GM18868 (cell line): Measurements from ENCODE around the gene MAP3K4.

Source experiments
- ATAC-seq: cut with Tn5 transposase; IDR thresholded peaks from one replicate; pipeline ENCODE4 v1.9.1; 2021; ENCODE audit warnings: mild to moderate bottlenecking, moderate library complexity; ENCODE audit not compliant: unreplicated experiment

The MAP3K4 gene

GRCh38 chr6:160998766-160999165 is 7.2 kb downstream of the MAP3K4 start:
- ATAC-seq, result no peak

- no peak for ATAC-seq
These were observed 7.9 kb downstream of the MAP3K4 start for GRCh38 chr6:160999516-160999915.

- ATAC-seq, result no peak
These were observed 9.1 kb downstream of the MAP3K4 start for GRCh38 chr6:161000632-161001031.

GRCh38 chr6:161001421-161001820 is 9.9 kb downstream of the MAP3K4 start:
- ATAC-seq, result no peak

GRCh38 chr6:161003336-161003735 is 11.8 kb downstream of the MAP3K4 start:
- ATAC-seq, result no peak

- ATAC-seq, result no peak
These were observed 16.7 kb downstream of the MAP3K4 start for GRCh38 chr6:161008245-161008644.

- ATAC-seq, result no peak
These were observed 18.4 kb downstream of the MAP3K4 start for GRCh38 chr6:161009991-161010390.

- no peak for ATAC-seq
These were observed 18.8 kb downstream of the MAP3K4 start for GRCh38 chr6:161010418-161010817.

GRCh38 chr6:161011492-161012480 is 20.2 kb downstream of the MAP3K4 start:
- ATAC-seq, result no peak

GRCh38 chr6:161013695-161014094 is 22.1 kb downstream of the MAP3K4 start:
- no peak for ATAC-seq

- ATAC-seq, result no peak
These were observed 26.4 kb downstream of the MAP3K4 start for GRCh38 chr6:161017766-161018564.

GRCh38 chr6:161019324-161019839 is 27.8 kb downstream of the MAP3K4 start:
- ATAC-seq, result no peak

GRCh38 chr6:161021543-161021942 is 30.0 kb downstream of the MAP3K4 start:
- no peak for ATAC-seq

GRCh38 chr6:161021998-161022743 is 30.6 kb downstream of the MAP3K4 start:
- ATAC-seq, result no peak

- no peak for ATAC-seq
These were observed 31.7 kb downstream of the MAP3K4 start for GRCh38 chr6:161023316-161023715.

- ATAC-seq, result no peak
These were observed 32.9 kb downstream of the MAP3K4 start for GRCh38 chr6:161024364-161024920.

GRCh38 chr6:161027385-161027784 is 35.8 kb downstream of the MAP3K4 start:
- no peak for ATAC-seq

- ATAC-seq, result peak; percentile 83
These were observed 37.7 kb downstream of the MAP3K4 start for GRCh38 chr6:161029195-161029809.

- no peak for ATAC-seq
These were observed 40.3 kb downstream of the MAP3K4 start for GRCh38 chr6:161031721-161032495.
